CD8-positive, alpha-beta memory T cell (primary cell): ENCODE measurements around the gene UBR1. TPM values are rescaled to one million over a fixed set of nuclear protein-coding genes. Genes with fewer than 3 reads are reported as not detected.
"Not testable (repeated sequence)": the region's sequence is repeated elsewhere in the genome, so short reads cannot be mapped to it uniquely, and the experiment has no call there.

Experiments
- CTCF ChIA-PET: fragments of 350-600 bp; sonication (Branson Sonifier 250); formaldehyde crosslinking; loops from one replicate; lab custom pipeline; 2021; ENCODE audit warnings: antibody characterized with exemption; lab: Charles Lee
- POLR2A ChIA-PET: fragments of 350-600 bp; sonication (Branson Sonifier 250); formaldehyde crosslinking; loops from one replicate; lab custom pipeline; 2021; ENCODE audit warnings: antibody characterized with exemption; lab: Charles Lee
- DNase-seq, 5 donors: peaks; one replicate each; pipeline versions ENCODE4 v3.0.0 to v3.0.0-alpha.2; 2020 to 2022; ENCODE audit warnings: mixed read lengths in 1 of 5
- H3K27ac ChIP-seq: one replicate; pipeline ENCODE4 v1.7.0; 2013; ENCODE audit warnings: low read depth, mild to moderate bottlenecking, low read length, moderate library complexity
- H3K27me3 ChIP-seq: 2 replicates; pipeline ENCODE4 v1.7.0; 2013; ENCODE audit warnings: low read length, mild to moderate bottlenecking; ENCODE audit not compliant: insufficient read depth, poor library complexity, severe bottlenecking
- H3K36me3 ChIP-seq: 2 replicates; pipeline ENCODE4 v1.7.0; 2013; ENCODE audit warnings: mild to moderate bottlenecking, low read length, moderate library complexity; ENCODE audit not compliant: insufficient read depth
- H3K4me1 ChIP-seq: 2 replicates; pipeline ENCODE4 v1.7.0; 2013; ENCODE audit warnings: mild to moderate bottlenecking, low read length, moderate library complexity; ENCODE audit not compliant: insufficient read depth
- H3K4me3 ChIP-seq: 2 replicates; pipeline ENCODE4 v1.7.0; 2013; ENCODE audit warnings: mild to moderate bottlenecking, low read length
- H3K9me3 ChIP-seq: 2 replicates; pipeline ENCODE4 v1.7.0; 2013; ENCODE audit warnings: mild to moderate bottlenecking, low read length
- H3K27ac Mint-ChIP-seq, 8 donors: one replicate each; pipeline ENCODE4 v1.8.0; 2020 to 2021; ENCODE audit warnings: mixed read lengths in 8 of 8, mild to moderate bottlenecking in 6 of 8, inconsistent platforms in 3 of 8, moderate library complexity in 3 of 8
- H3K27me3 Mint-ChIP-seq, 2 donors: one replicate each; pipeline ENCODE4 v1.8.0; 2020 to 2021; ENCODE audit warnings: mixed read lengths in 2 of 2, mild to moderate bottlenecking in 1 of 2, moderate library complexity in 1 of 2
- H3K36me3 Mint-ChIP-seq, 3 donors: one replicate each; pipeline ENCODE4 v1.8.0; 2020 to 2021; ENCODE audit warnings: mixed read lengths in 3 of 3, inconsistent platforms in 1 of 3, mild to moderate bottlenecking in 1 of 3
- H3K4me1 Mint-ChIP-seq, 3 donors: one replicate each; pipeline ENCODE4 v1.8.0; 2020 to 2021; ENCODE audit warnings: mixed read lengths in 3 of 3, inconsistent platforms in 1 of 3, mild to moderate bottlenecking in 1 of 3
- H3K4me3 Mint-ChIP-seq, 7 donors: one replicate each; pipeline ENCODE4 v1.8.0; 2020 to 2021; ENCODE audit warnings: mixed read lengths in 7 of 7, mild to moderate bottlenecking in 6 of 7, moderate library complexity in 4 of 7, inconsistent platforms in 2 of 7
- H3K9me3 Mint-ChIP-seq, 5 donors: one replicate each; pipeline ENCODE4 v1.8.0; 2020 to 2022; ENCODE audit warnings: mixed read lengths in 5 of 5, mild to moderate bottlenecking in 3 of 5, moderate library complexity in 2 of 5, inconsistent platforms in 1 of 5
- polyA plus RNA-seq: library from polyadenylated mRNA; unstranded; fragments of 300-500 nt; fragmentation: Illumina TruSeq; gene quantifications from one replicate; pipeline ENCODE4 v1.2.3, GENCODE V29; 2021
- total RNA-seq, 2 experiments: library from RNA; stranded (reverse); gene quantifications; one replicate each; pipeline ENCODE4 v1.2.3, GENCODE V29; 2021

Gene UBR1
- total and polyA plus RNA-seq, 3 experiments from 2014 or later: 15.4 to 29.7 (median 28.6) TPM

GRCh38 chr15:43008150-43008549 is 97.7 kb downstream of the UBR1 start:
- CTCF ChIA-PET: no interaction called here
- H3K27ac ChIP-seq: no peak overlapping the region
- Mint-ChIP-seq H3K9me3 (no peaks in the 10 kb centered on the region), H3K27ac (no peak overlapping the region), H3K27me3 (no peaks in the 10 kb centered on the region), H3K36me3 (peaks cover 5 to 70% (median 13%) of the 10 kb centered on the region in 3 donors), H3K4me3 (no peak overlapping the region), H3K4me1 (no peaks in the 10 kb centered on the region)
- no peaks in the 10 kb centered on the region for H3K27me3 ChIP-seq
- DNase-seq: no peak
- no peaks in the 10 kb centered on the region for H3K9me3 ChIP-seq
- no peak overlapping the region for H3K4me3 ChIP-seq
- peaks cover 14% of the 10 kb centered on the region for H3K36me3 ChIP-seq
- H3K4me1 ChIP-seq: no peaks in the 10 kb centered on the region
- POLR2A ChIA-PET: no interaction called here

- H3K27me3 ChIP-seq: no peaks in the 10 kb centered on the region
- ChIA-PET POLR2A (no interaction called here), CTCF (no interaction called here)
- Mint-ChIP-seq H3K4me1 (no peaks in the 10 kb centered on the region), H3K9me3 (no peaks in the 10 kb centered on the region), H3K27me3 (no peaks in the 10 kb centered on the region), H3K27ac (no peak overlapping the region), H3K36me3 (peaks cover 5 to 72% (median 15%) of the 10 kb centered on the region in 3 donors), H3K4me3 (no peak overlapping the region)
- H3K4me1 ChIP-seq: no peaks in the 10 kb centered on the region
- H3K27ac ChIP-seq: no peak overlapping the region
- no peaks in the 10 kb centered on the region for H3K9me3 ChIP-seq
- DNase-seq: no peak
- H3K36me3 ChIP-seq: peaks cover 10% of the 10 kb centered on the region
- H3K4me3 ChIP-seq: no peak overlapping the region
Measured at GRCh38 chr15:43007551-43007950, 98.3 kb downstream of the UBR1 start.

- H3K27ac ChIP-seq: no peak overlapping the region
Measured at GRCh38 chr15:43006991-43007390, 98.8 kb downstream of the UBR1 start.

GRCh38 chr15:43004886-43005595 is 100.8 kb downstream of the UBR1 start:
- POLR2A ChIA-PET, H3K4me1 ChIP-seq, H3K9me3 Mint-ChIP-seq, H3K4me1 Mint-ChIP-seq, H3K27me3 Mint-ChIP-seq, H3K27ac ChIP-seq, H3K4me3 ChIP-seq, H3K27ac Mint-ChIP-seq, DNase-seq, CTCF ChIA-PET, H3K4me3 Mint-ChIP-seq, H3K27me3 ChIP-seq, H3K9me3 ChIP-seq, H3K36me3 ChIP-seq: not testable (repeated sequence)
- peaks cover under 1 to 60% (median 11%) of the 10 kb centered on the region in 3 donors for H3K36me3 Mint-ChIP-seq

More at GRCh38 chr15:43006991-43007390, 98.8 kb downstream of the UBR1 start:
- ChIA-PET POLR2A (no interaction called here), CTCF (no interaction called here)
- Mint-ChIP-seq H3K4me3 (no peak overlapping the region), H3K4me1 (no peaks in the 10 kb centered on the region), H3K27me3 (no peaks in the 10 kb centered on the region), H3K9me3 (no peaks in the 10 kb centered on the region), H3K36me3 (peaks cover 5 to 70% (median 16%) of the 10 kb centered on the region in 3 donors), H3K27ac (no peak overlapping the region)
- H3K27me3 ChIP-seq: no peaks in the 10 kb centered on the region
- no peaks in the 10 kb centered on the region for H3K9me3 ChIP-seq
- no peak for DNase-seq
- H3K36me3 ChIP-seq: peaks cover 10% of the 10 kb centered on the region
- H3K4me1 ChIP-seq: no peaks in the 10 kb centered on the region
- H3K4me3 ChIP-seq: no peak overlapping the region

GRCh38 chr15:42999201-42999779 is 106.5 kb downstream of the UBR1 start:
- peaks cover 0 to 61% (median 28%) of the 10 kb centered on the region in 3 donors for H3K36me3 Mint-ChIP-seq
- H3K4me3 Mint-ChIP-seq: no peak overlapping the region
- H3K27ac ChIP-seq: no peak overlapping the region
- H3K36me3 ChIP-seq: peaks cover 5% of the 10 kb centered on the region
- H3K9me3 Mint-ChIP-seq: no peaks in the 10 kb centered on the region
- H3K9me3 ChIP-seq: no peaks in the 10 kb centered on the region
- H3K27me3 Mint-ChIP-seq: no peaks in the 10 kb centered on the region
- CTCF ChIA-PET: interaction anchor here (1.0 kb wide), 1 partner anchor 11 kb away, joined by 3 read pairs; no protein-coding TSS in a partner anchor
- no peak for DNase-seq
- H3K4me1 ChIP-seq: no peaks in the 10 kb centered on the region
- POLR2A ChIA-PET: no interaction called here
- H3K4me1 Mint-ChIP-seq: no peaks in the 10 kb centered on the region
- no peak overlapping the region for H3K4me3 ChIP-seq
- H3K27me3 ChIP-seq: no peaks in the 10 kb centered on the region
- peak overlapping the region in 2 of 8 donors; percentile 12 to 72 for H3K27ac Mint-ChIP-seq

GRCh38 chr15:42996871-42997270 is 109.0 kb downstream of the UBR1 start:
- no peaks in the 10 kb centered on the region for H3K27me3 ChIP-seq
- peaks cover 0 to 63% (median 27%) of the 10 kb centered on the region in 3 donors for H3K36me3 Mint-ChIP-seq
- H3K4me1 ChIP-seq: no peaks in the 10 kb centered on the region
- H3K27ac ChIP-seq: no peak overlapping the region
- no peaks in the 10 kb centered on the region for H3K9me3 ChIP-seq
- H3K27ac Mint-ChIP-seq: no peak overlapping the region
- H3K4me3 Mint-ChIP-seq: no peak overlapping the region
- H3K36me3 ChIP-seq: no peaks in the 10 kb centered on the region
- ChIA-PET POLR2A (no interaction called here), CTCF (no interaction called here)
- no peak for DNase-seq
- no peaks in the 10 kb centered on the region for H3K4me1 Mint-ChIP-seq
- H3K9me3 Mint-ChIP-seq: no peaks in the 10 kb centered on the region
- no peak overlapping the region for H3K4me3 ChIP-seq
- no peaks in the 10 kb centered on the region for H3K27me3 Mint-ChIP-seq

GRCh38 chr15:42994546-42994945 is 111.3 kb downstream of the UBR1 start:
- Histone ChIP-seq H3K4me3 (no peak overlapping the region), H3K27ac (no peak overlapping the region), H3K27me3 (no peaks in the 10 kb centered on the region), H3K4me1 (no peaks in the 10 kb centered on the region), H3K36me3 (no peaks in the 10 kb centered on the region), H3K9me3 (no peaks in the 10 kb centered on the region)
- peak overlapping the region in 3 of 8 donors; percentile 6 to 19 (median 8) for H3K27ac Mint-ChIP-seq
- H3K9me3 Mint-ChIP-seq: no peaks in the 10 kb centered on the region
- peaks cover 0 to 71% (median 32%) of the 10 kb centered on the region in 3 donors for H3K36me3 Mint-ChIP-seq
- H3K4me1 Mint-ChIP-seq: no peaks in the 10 kb centered on the region
- ChIA-PET POLR2A (interaction anchor here (1.0 kb wide), 1 partner anchor 22 kb away, joined by 3 read pairs; no protein-coding TSS in a partner anchor), CTCF (no interaction called here)
- no peak overlapping the region for H3K4me3 Mint-ChIP-seq
- no peak for DNase-seq
- no peaks in the 10 kb centered on the region for H3K27me3 Mint-ChIP-seq

- ChIA-PET POLR2A (no interaction called here), CTCF (interaction anchor here (0.7 kb wide), 1 partner anchor 671 kb away, joined by 3 read pairs; no protein-coding TSS in a partner anchor)
- Mint-ChIP-seq H3K9me3 (no peaks in the 10 kb centered on the region), H3K36me3 (peaks cover 0 to 75% (median 29%) of the 10 kb centered on the region in 3 donors), H3K4me1 (no peaks in the 10 kb centered on the region), H3K27me3 (no peaks in the 10 kb centered on the region), H3K4me3 (no peak overlapping the region), H3K27ac (peak overlapping the region in 4 of 8 donors; percentile 9 to 58 (median 24))
- Histone ChIP-seq H3K9me3 (no peaks in the 10 kb centered on the region), H3K36me3 (no peaks in the 10 kb centered on the region), H3K27ac (no peak overlapping the region), H3K4me3 (no peak overlapping the region), H3K4me1 (no peaks in the 10 kb centered on the region), H3K27me3 (no peaks in the 10 kb centered on the region)
- DNase-seq: no peak
Measured at GRCh38 chr15:42992626-42993025, 113.2 kb downstream of the UBR1 start.
